Stomach (tissue), 4 donors: ENCODE results near the gene MGAT5.

Experiments
- POLR2AphosphoS5 ChIP-seq, 3 donors: sonication (generic); formaldehyde crosslinking; IDR thresholded peaks; one replicate each; pipeline ENCODE4 v1.6.1; 2016; ENCODE audit warnings: antibody characterized with exemption in 3 of 3
- TF ChIP-seq, protein P1 (sequence below), 7 experiments: fragments of 450-650 bp in 4 of 7; fragments of 200-600 bp in 3 of 7; sonication (generic) in 3 of 7; IDR thresholded peaks; one replicate each; pipeline ENCODE4 v1.5.1; 2016 to 2019; ENCODE audit warnings: antibody characterized with exemption in 7 of 7, control low read depth in 2 of 7, mild to moderate bottlenecking in 1 of 7

DNA sequence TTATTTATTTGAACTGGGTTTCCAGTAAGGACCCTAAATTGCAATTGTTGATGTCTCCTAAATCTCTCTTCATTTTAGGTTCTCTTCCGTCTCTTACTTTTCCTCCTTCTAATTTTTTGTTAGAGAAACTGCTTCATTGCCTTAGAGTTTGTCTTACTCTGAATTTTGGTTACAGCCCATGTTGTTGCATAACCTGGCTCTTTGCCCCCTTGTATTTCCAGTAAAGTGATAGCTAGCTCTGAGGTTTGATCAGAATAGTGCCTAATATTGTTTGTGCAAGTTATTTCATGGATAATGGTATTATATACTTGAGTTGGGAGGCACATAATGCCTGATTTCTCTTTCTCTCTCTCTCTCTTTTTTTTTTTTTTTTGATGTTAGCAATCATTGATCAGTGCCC, 71.8 kb downstream of the MGAT5 start:
- TF ChIP-seq, protein P1, sequence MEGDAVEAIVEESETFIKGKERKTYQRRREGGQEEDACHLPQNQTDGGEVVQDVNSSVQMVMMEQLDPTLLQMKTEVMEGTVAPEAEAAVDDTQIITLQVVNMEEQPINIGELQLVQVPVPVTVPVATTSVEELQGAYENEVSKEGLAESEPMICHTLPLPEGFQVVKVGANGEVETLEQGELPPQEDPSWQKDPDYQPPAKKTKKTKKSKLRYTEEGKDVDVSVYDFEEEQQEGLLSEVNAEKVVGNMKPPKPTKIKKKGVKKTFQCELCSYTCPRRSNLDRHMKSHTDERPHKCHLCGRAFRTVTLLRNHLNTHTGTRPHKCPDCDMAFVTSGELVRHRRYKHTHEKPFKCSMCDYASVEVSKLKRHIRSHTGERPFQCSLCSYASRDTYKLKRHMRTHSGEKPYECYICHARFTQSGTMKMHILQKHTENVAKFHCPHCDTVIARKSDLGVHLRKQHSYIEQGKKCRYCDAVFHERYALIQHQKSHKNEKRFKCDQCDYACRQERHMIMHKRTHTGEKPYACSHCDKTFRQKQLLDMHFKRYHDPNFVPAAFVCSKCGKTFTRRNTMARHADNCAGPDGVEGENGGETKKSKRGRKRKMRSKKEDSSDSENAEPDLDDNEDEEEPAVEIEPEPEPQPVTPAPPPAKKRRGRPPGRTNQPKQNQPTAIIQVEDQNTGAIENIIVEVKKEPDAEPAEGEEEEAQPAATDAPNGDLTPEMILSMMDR (IDR thresholded peaks at IDR 0.05), result no peak
- TF ChIP-seq POLR2AphosphoS5 (IDR thresholded peaks at IDR 0.05), result no peak
